ENCODE results near the gene FRMPD4. TPM values are rescaled to one million over a fixed set of nuclear protein-coding genes. Genes with fewer than 3 reads are reported as not detected.

The FRMPD4 gene
- total RNA-seq, result under 0.01 and 0.09 TPM in 2 replicates

GRCh38 chrX:12138361-12139313 lies at the start of gene FRMPD4:
TSS of gene FRMPD4 (plus strand) at chrX:12138473. CDS start at chrX:12138972, 499 bp downstream.

All from endothelial cell of coronary artery (primary cell).